ENCODE measurements around the gene HIPK3.

Gene HIPK3

GRCh38 chr11:33347490-33348125 is 90.4 kb downstream of the HIPK3 start:
- TF ChIP-seq EP300 (IDR thresholded peaks at IDR 0.05; ENCODE audit: borderline replicate concordance) (no peak), TCF12 (IDR thresholded peaks at IDR 0.05; ENCODE audit: low read depth) (no peak), MAX (IDR thresholded peaks at IDR 0.05) (no peak), TAF1 (IDR thresholded peaks at IDR 0.05; ENCODE audit: low read depth) (no peak), CEBPB (IDR thresholded peaks at IDR 0.05) (no peak), USF1 (IDR thresholded peaks at IDR 0.05) (no peak), EGR1 (IDR thresholded peaks at IDR 0.05) (no peak), ZBTB7A (IDR thresholded peaks at IDR 0.05; ENCODE audit: low read depth) (no peak), NFIC (IDR thresholded peaks at IDR 0.05) (no peak), YY1 (IDR thresholded peaks at IDR 0.05; ENCODE audit: low read depth) (no peak), FOXM1 (IDR thresholded peaks at IDR 0.05; ENCODE audit: borderline replicate concordance, low read depth) (no peak), CREB1 (IDR thresholded peaks at IDR 0.05; ENCODE audit: low read depth) (no peak)

GRCh38 chr11:33350287-33350686 is 93.1 kb downstream of the HIPK3 start:
- TF ChIP-seq MAX (IDR thresholded peaks at IDR 0.05) (no peak), TEAD4 (IDR thresholded peaks at IDR 0.05) (no peak), EP300 (IDR thresholded peaks at IDR 0.05; ENCODE audit: borderline replicate concordance) (no peak), CREB1 (IDR thresholded peaks at IDR 0.05; ENCODE audit: low read depth) (no peak), TAF1 (IDR thresholded peaks at IDR 0.05; ENCODE audit: low read depth) (no peak), REST (IDR thresholded peaks at IDR 0.05; ENCODE audit: low read depth) (no peak), YY1 (IDR thresholded peaks at IDR 0.05; ENCODE audit: low read depth) (no peak), FOXM1 (IDR thresholded peaks at IDR 0.05; ENCODE audit: borderline replicate concordance, low read depth) (no peak), TCF12 (IDR thresholded peaks at IDR 0.05; ENCODE audit: low read depth) (no peak), ZBTB7A (IDR thresholded peaks at IDR 0.05; ENCODE audit: low read depth) (no peak), EGR1 (IDR thresholded peaks at IDR 0.05) (no peak), RAD21 (IDR thresholded peaks at IDR 0.05; ENCODE audit: low read depth) (no peak), USF1 (IDR thresholded peaks at IDR 0.05) (no peak), NFIC (IDR thresholded peaks at IDR 0.05) (no peak), CEBPB (IDR thresholded peaks at IDR 0.05) (no peak)

GRCh38 chr11:33358150-33358831 is 101.1 kb downstream of the HIPK3 start:
- TF ChIP-seq TEAD4 (IDR thresholded peaks at IDR 0.05) (no peak), TCF12 (IDR thresholded peaks at IDR 0.05; ENCODE audit: low read depth) (no peak), TAF1 (IDR thresholded peaks at IDR 0.05; ENCODE audit: low read depth) (no peak), NFIC (IDR thresholded peaks at IDR 0.05) (no peak), CREB1 (IDR thresholded peaks at IDR 0.05; ENCODE audit: low read depth) (no peak), REST (IDR thresholded peaks at IDR 0.05; ENCODE audit: low read depth) (no peak), MAX (IDR thresholded peaks at IDR 0.05) (no peak), EGR1 (IDR thresholded peaks at IDR 0.05) (no peak)

GRCh38 chr11:33360642-33361041 is 103.5 kb downstream of the HIPK3 start:
- no peak for TF ChIP-seq FOXM1 (IDR thresholded peaks at IDR 0.05; ENCODE audit: borderline replicate concordance, low read depth)
- TF ChIP-seq NFIC (IDR thresholded peaks at IDR 0.05) = no peak
- TF ChIP-seq REST (IDR thresholded peaks at IDR 0.05; ENCODE audit: low read depth) = no peak
- no peak for TF ChIP-seq TEAD4 (IDR thresholded peaks at IDR 0.05)
- TF ChIP-seq CREB1 (IDR thresholded peaks at IDR 0.05; ENCODE audit: low read depth) = no peak
- TF ChIP-seq USF1 (IDR thresholded peaks at IDR 0.05) = no peak
- no peak for TF ChIP-seq TAF1 (IDR thresholded peaks at IDR 0.05; ENCODE audit: low read depth)
- TF ChIP-seq EP300 (IDR thresholded peaks at IDR 0.05; ENCODE audit: borderline replicate concordance) = no peak
- TF ChIP-seq EGR1 (IDR thresholded peaks at IDR 0.05) = no peak
- TF ChIP-seq ZBTB7A (IDR thresholded peaks at IDR 0.05; ENCODE audit: low read depth) = no peak
- no peak for TF ChIP-seq YY1 (IDR thresholded peaks at IDR 0.05; ENCODE audit: low read depth)
- TF ChIP-seq RAD21 (IDR thresholded peaks at IDR 0.05; ENCODE audit: low read depth) = no peak
- TF ChIP-seq MAX (IDR thresholded peaks at IDR 0.05) = no peak
- TF ChIP-seq TCF12 (IDR thresholded peaks at IDR 0.05; ENCODE audit: low read depth) = no peak
- no peak for TF ChIP-seq CEBPB (IDR thresholded peaks at IDR 0.05)

Measured in Ishikawa (cell line).